ENCODE measurements around the gene RAB11FIP4.

DNA sequence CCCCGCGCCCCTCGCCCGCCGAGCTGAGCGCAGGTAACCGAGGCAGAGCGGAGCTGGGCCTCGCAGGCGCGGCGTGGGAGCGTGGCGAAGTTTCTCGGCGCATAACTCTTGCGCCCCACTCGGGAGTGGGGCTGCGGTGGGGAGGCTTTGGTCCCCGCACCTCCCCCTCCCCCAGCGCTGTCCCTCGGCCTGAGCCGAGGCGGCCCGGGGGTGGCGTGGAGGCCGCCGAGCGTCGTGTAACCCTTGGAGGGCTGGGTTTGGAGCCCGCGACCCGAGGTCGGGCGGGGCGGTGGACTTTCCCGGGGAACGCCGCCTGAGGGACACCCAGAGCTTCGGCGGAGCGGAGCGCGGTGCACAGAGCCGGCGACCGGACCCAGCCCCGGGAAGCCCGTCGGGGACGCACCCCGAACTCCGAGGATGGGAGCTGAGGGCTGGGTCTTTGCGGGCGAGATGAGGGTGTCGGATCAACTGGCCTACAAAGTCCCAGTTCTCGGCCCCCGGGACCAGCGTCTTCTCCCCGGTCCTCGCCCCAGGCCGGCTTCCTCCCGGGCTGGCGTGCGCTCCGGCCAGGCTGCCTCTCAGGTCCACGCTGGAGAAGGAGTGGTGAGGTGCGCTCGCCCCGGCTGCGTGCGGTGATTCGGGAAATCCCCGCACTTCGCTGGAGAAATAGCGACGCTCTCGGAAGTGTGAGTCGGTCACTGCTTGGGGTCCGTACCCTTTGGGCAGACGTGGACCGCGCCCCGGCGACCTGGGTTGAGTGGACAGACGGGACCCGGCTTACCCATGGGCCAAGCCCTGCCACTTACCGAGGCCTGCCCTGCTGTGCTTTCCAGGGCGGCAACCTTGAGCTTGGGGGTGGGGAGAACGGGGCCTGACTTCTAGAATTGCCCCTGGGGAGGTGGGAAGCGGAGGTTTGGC, 168.4 kb downstream of the RAB11FIP4 start:
- TF ChIP-seq POLR2AphosphoS5 (IDR thresholded peaks at IDR 0.05) (no peak), POLR2A (IDR thresholded peaks at IDR 0.05) (no peak)
- TF ChIP-seq, protein P1, sequence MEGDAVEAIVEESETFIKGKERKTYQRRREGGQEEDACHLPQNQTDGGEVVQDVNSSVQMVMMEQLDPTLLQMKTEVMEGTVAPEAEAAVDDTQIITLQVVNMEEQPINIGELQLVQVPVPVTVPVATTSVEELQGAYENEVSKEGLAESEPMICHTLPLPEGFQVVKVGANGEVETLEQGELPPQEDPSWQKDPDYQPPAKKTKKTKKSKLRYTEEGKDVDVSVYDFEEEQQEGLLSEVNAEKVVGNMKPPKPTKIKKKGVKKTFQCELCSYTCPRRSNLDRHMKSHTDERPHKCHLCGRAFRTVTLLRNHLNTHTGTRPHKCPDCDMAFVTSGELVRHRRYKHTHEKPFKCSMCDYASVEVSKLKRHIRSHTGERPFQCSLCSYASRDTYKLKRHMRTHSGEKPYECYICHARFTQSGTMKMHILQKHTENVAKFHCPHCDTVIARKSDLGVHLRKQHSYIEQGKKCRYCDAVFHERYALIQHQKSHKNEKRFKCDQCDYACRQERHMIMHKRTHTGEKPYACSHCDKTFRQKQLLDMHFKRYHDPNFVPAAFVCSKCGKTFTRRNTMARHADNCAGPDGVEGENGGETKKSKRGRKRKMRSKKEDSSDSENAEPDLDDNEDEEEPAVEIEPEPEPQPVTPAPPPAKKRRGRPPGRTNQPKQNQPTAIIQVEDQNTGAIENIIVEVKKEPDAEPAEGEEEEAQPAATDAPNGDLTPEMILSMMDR (IDR thresholded peaks at IDR 0.05) = no peak

All from prostate gland (tissue), 2 donors.